GM18517 (cell line): ENCODE data around the gene RSAD2.
"Not testable (repeated sequence)": the region's sequence is repeated elsewhere in the genome, so short reads cannot be mapped to it uniquely, and the experiment has no call there.

ENCODE experiments used
- ATAC-seq: cut with Tn5 transposase; IDR thresholded peaks from one replicate; pipeline ENCODE4 v1.9.1; 2021; ENCODE audit warnings: mild to moderate bottlenecking, moderate library complexity; ENCODE audit not compliant: unreplicated experiment

Gene RSAD2

GRCh38 chr2:6924101-6924923 lies 46.7 kb downstream of the RSAD2 start:
- ATAC-seq: no peak

- ATAC-seq: no peak
These were observed 47.4 kb downstream of the RSAD2 start for GRCh38 chr2:6924924-6925409.

- ATAC-seq: no peak
These were observed 48.6 kb downstream of the RSAD2 start for GRCh38 chr2:6926071-6926732.

- ATAC-seq: no peak
These were observed 49.6 kb downstream of the RSAD2 start for GRCh38 chr2:6927186-6927585.

GRCh38 chr2:6927753-6928152 lies 50.2 kb downstream of the RSAD2 start:
- no peak for ATAC-seq

GRCh38 chr2:6928452-6928851 lies 50.9 kb downstream of the RSAD2 start:
- ATAC-seq: no peak

GRCh38 chr2:6929196-6929819 lies 51.7 kb downstream of the RSAD2 start:
- ATAC-seq: no peak

GRCh38 chr2:6930923-6931647 lies 53.5 kb downstream of the RSAD2 start:
- no peak for ATAC-seq

GRCh38 chr2:6931753-6932152 lies 54.2 kb downstream of the RSAD2 start:
- no peak for ATAC-seq

GRCh38 chr2:6932206-6932605 lies 54.6 kb downstream of the RSAD2 start:
- ATAC-seq: no peak

- no peak for ATAC-seq
These were observed 55.3 kb downstream of the RSAD2 start for GRCh38 chr2:6932828-6933227.

- ATAC-seq: no peak
These were observed 56.3 kb downstream of the RSAD2 start for GRCh38 chr2:6933911-6934310.

- ATAC-seq: no peak
These were observed 56.8 kb downstream of the RSAD2 start for GRCh38 chr2:6934345-6934744.

GRCh38 chr2:6934758-6935651 lies 57.4 kb downstream of the RSAD2 start:
- ATAC-seq: no peak

- not testable (repeated sequence) for ATAC-seq
These were observed 58.1 kb downstream of the RSAD2 start for GRCh38 chr2:6935652-6936020.

- no peak for ATAC-seq
These were observed 59.6 kb downstream of the RSAD2 start for GRCh38 chr2:6937157-6937556.

GRCh38 chr2:6937582-6937981 lies 60.0 kb downstream of the RSAD2 start:
- ATAC-seq: no peak

- no peak for ATAC-seq
These were observed 61.5 kb downstream of the RSAD2 start for GRCh38 chr2:6939071-6939470.

- no peak for ATAC-seq
These were observed 63.2 kb downstream of the RSAD2 start for GRCh38 chr2:6940820-6941219.
